Loucy (cell line): Measurements from ENCODE around the gene TNS3.

ENCODE experiments used
- H2AFZ ChIP-seq: fragments of 200-600 bp; sonication (generic); 2 replicates; pipeline ENCODE4 v1.6.0; 2016; ENCODE audit warnings: antibody characterized with exemption, mild to moderate bottlenecking, low read length, moderate library complexity
- H3F3A ChIP-seq: fragments of 200-600 bp; 2 replicates; pipeline ENCODE4 v1.6.0; 2016; ENCODE audit warnings: antibody characterized with exemption, low read depth, mild to moderate bottlenecking
- H3K27me3 ChIP-seq: fragments of 200-600 bp; sonication (generic); 2 replicates; pipeline ENCODE4 v1.6.1; 2014; ENCODE audit warnings: low read length, mild to moderate bottlenecking; ENCODE audit not compliant: insufficient read depth, poor library complexity, severe bottlenecking
- H3K36me3 ChIP-seq: fragments of 200-600 bp; sonication (generic); 2 replicates; pipeline ENCODE4 v1.6.1; 2016; ENCODE audit warnings: low read length; ENCODE audit not compliant: insufficient read depth
- H3K4me1 ChIP-seq: fragments of 200-600 bp; sonication (generic); 2 replicates; pipeline ENCODE4 v1.5.1; 2014; ENCODE audit warnings: low read length, mild to moderate bottlenecking; ENCODE audit not compliant: insufficient read depth, poor library complexity, severe bottlenecking
- H3K4me2 ChIP-seq: fragments of 200-600 bp; sonication (generic); 2 replicates; pipeline ENCODE4 v1.6.0; 2014; ENCODE audit warnings: antibody characterized with exemption, low read length, low read depth, mild to moderate bottlenecking; ENCODE audit not compliant: poor library complexity, severe bottlenecking
- H3K4me3 ChIP-seq: fragments of 200-600 bp; sonication (generic); 2 replicates; pipeline ENCODE4 v1.5.1; 2014; ENCODE audit warnings: low read length, mild to moderate bottlenecking, mixed read lengths; ENCODE audit not compliant: poor library complexity, severe bottlenecking
- H3K79me2 ChIP-seq: fragments of 200-600 bp; sonication (generic); 2 replicates; pipeline ENCODE4 v1.6.1; 2014; ENCODE audit warnings: low read length; ENCODE audit not compliant: insufficient read depth
- H3K9ac ChIP-seq: fragments of 200-600 bp; sonication (generic); 2 replicates; pipeline ENCODE4 v1.6.0; 2014; ENCODE audit warnings: mild to moderate bottlenecking, low read depth, low read length, moderate library complexity; ENCODE audit not compliant: poor library complexity, severe bottlenecking
- H3K9me2 ChIP-seq: fragments of 200-600 bp; sonication (generic); replicated peaks from 2 replicates; pipeline ENCODE4 v1.6.1; 2016; ENCODE audit warnings: low read depth, low read length, mixed read lengths
- H3K9me3 ChIP-seq: fragments of 200-600 bp; sonication (generic); 2 replicates; pipeline ENCODE4 v1.6.1; 2014; ENCODE audit warnings: mild to moderate bottlenecking, antibody characterized with exemption, low read length, low read depth; ENCODE audit not compliant: insufficient read depth
- H4K20me1 ChIP-seq: fragments of 200-600 bp; sonication (generic); 2 replicates; pipeline ENCODE4 v1.6.0; 2014; ENCODE audit warnings: antibody characterized with exemption, low read length, mild to moderate bottlenecking; ENCODE audit not compliant: insufficient read depth, poor library complexity, severe bottlenecking
- CTCF ChIP-seq: fragments of 200-600 bp; sonication (generic); conservative IDR thresholded peaks from 2 replicates; pipeline ENCODE4 v1.5.1; 2014; ENCODE audit warnings: mild to moderate bottlenecking, antibody characterized with exemption, low read length
- EZH2phosphoT487 ChIP-seq: fragments of 200-600 bp; IDR thresholded peaks from 2 replicates; pipeline ENCODE4 v1.6.1; 2018; ENCODE audit warnings: antibody characterized with exemption, mild to moderate bottlenecking, moderate library complexity, borderline replicate concordance

TNS3 gene

GRCh38 chr7:47580175-47580706 is 1.7 kb downstream of the TNS3 start:
- H3K27me3 ChIP-seq: no peaks in the 10 kb centered on the region
- no peaks in the 10 kb centered on the region for H3K79me2 ChIP-seq
- H3K9me2 ChIP-seq: no peaks in the 10 kb centered on the region
- H2AFZ ChIP-seq: no peak overlapping the region
- TF ChIP-seq CTCF (no peak), EZH2phosphoT487 (no peak)
- no peak overlapping the region for H3K4me2 ChIP-seq
- H3K9me3 ChIP-seq: no peaks in the 10 kb centered on the region; the same call in 1 of the 2 replicates
- H3F3A ChIP-seq: no peaks in the 10 kb centered on the region
- no peaks in the 10 kb centered on the region for H3K4me1 ChIP-seq
- no peak overlapping the region for H3K4me3 ChIP-seq
- H3K36me3 ChIP-seq: no peaks in the 10 kb centered on the region
- H4K20me1 ChIP-seq: no peaks in the 10 kb centered on the region
- no peak overlapping the region for H3K9ac ChIP-seq

- TF ChIP-seq EZH2phosphoT487 (no peak), CTCF (no peak)
- no peaks in the 10 kb centered on the region for H3K4me1 ChIP-seq
Measured at GRCh38 chr7:47579458-47579857, 2.5 kb downstream of the TNS3 start.

DNA sequence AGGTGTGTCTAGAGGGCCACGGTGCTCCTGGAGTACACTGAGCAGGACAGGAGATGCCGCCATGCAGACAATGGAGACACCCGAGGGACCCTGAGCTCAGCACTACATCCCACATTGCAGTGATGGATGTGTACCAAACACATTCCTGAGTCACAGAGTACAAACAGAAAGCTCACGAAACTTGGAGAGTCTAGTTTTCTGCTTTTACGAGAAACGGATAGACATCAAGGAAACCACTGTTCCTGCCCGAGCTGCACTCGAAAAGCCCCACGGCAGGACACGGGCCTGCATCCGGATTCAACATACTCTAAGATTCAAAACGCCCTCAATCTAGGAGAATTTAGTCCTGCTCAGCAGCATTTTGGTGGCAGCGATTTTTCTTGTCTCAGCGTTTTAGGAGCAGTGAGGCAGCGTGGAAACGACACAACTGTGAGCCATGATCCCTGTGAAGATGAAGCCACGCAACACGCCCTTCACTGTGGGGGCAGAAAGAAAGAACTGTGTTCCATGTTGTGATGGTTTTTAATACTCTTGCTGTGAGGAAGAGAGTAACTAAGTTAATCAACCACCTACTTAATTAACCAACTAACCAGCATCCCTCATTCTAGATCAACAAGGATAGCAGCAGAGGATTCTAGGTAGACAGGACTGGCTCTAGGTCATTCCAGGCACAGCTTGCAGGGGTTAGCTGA is 3.2 kb downstream of the TNS3 start:
- no peaks in the 10 kb centered on the region for H3K4me1 ChIP-seq
- no peaks in the 10 kb centered on the region for H3K9me2 ChIP-seq
- peak overlapping the region; percentile 42 for H3K4me2 ChIP-seq
- TF ChIP-seq CTCF (no peak), EZH2phosphoT487 (no peak)
- no peaks in the 10 kb centered on the region for H3F3A ChIP-seq
- H3K27me3 ChIP-seq: no peaks in the 10 kb centered on the region
- H3K36me3 ChIP-seq: no peaks in the 10 kb centered on the region
- no peaks in the 10 kb centered on the region for H3K79me2 ChIP-seq
- H3K9me3 ChIP-seq: no peaks in the 10 kb centered on the region; the same call in 1 of the 2 replicates
- H3K9ac ChIP-seq: no peak overlapping the region
- H4K20me1 ChIP-seq: no peaks in the 10 kb centered on the region
- no peak overlapping the region for H3K4me3 ChIP-seq
- no peak overlapping the region for H2AFZ ChIP-seq

More at GRCh38 chr7:47579458-47579857, 2.5 kb downstream of the TNS3 start:
- no peaks in the 10 kb centered on the region for H3K36me3 ChIP-seq
- no peaks in the 10 kb centered on the region for H3K79me2 ChIP-seq
- H3K27me3 ChIP-seq: no peaks in the 10 kb centered on the region
- no peak overlapping the region for H3K9ac ChIP-seq
- no peak overlapping the region for H2AFZ ChIP-seq
- no peaks in the 10 kb centered on the region for H4K20me1 ChIP-seq
- H3F3A ChIP-seq: no peaks in the 10 kb centered on the region
- H3K4me2 ChIP-seq: peak overlapping the region; percentile 42
- H3K9me3 ChIP-seq: no peaks in the 10 kb centered on the region; the same call in 1 of the 2 replicates
- H3K9me2 ChIP-seq: no peaks in the 10 kb centered on the region
- no peak overlapping the region for H3K4me3 ChIP-seq
